Astrocyte (in vitro differentiated cells and primary cell): ENCODE data around the gene DEFB132. TPM values are rescaled to one million over a fixed set of nuclear protein-coding genes. Genes with fewer than 3 reads are reported as not detected.

Experiments
- DNase-seq: peaks from one replicate; pipeline ENCODE4 v3.0.0-alpha.2; 2010; ENCODE audit warnings: low read depth
- FAIRE-seq: peaks from 2 replicates; lab custom pipeline; 2011; peaks lifted over from hg19 to GRCh38; lab: Jason Lieb, UNC
- H2AFZ ChIP-seq: 2 replicates; pipeline ENCODE4 v1.6.0; 2012; ENCODE audit warnings: low read depth, low read length, inconsistent platforms
- H3K27ac ChIP-seq: 2 replicates; pipeline ENCODE4 v1.5.1; 2011; ENCODE audit warnings: low read depth, low read length, inconsistent platforms
- H3K27me3 ChIP-seq: 2 replicates; pipeline ENCODE4 v1.6.0; 2011; ENCODE audit warnings: low read length, inconsistent platforms; ENCODE audit not compliant: insufficient read depth
- H3K36me3 ChIP-seq: 2 replicates; pipeline ENCODE4 v1.5.1; 2011; ENCODE audit warnings: low read length, inconsistent platforms; ENCODE audit not compliant: insufficient read depth
- H3K4me1 ChIP-seq: 2 replicates; pipeline ENCODE4 v1.5.1; 2011; ENCODE audit warnings: low read length, inconsistent platforms; ENCODE audit not compliant: insufficient read depth
- H3K4me2 ChIP-seq: 2 replicates; pipeline ENCODE4 v1.6.0; 2012; ENCODE audit warnings: low read length, inconsistent platforms
- H3K4me3 ChIP-seq: 2 replicates; pipeline ENCODE4 v1.5.1; 2011; ENCODE audit warnings: low read depth, mild to moderate bottlenecking, low read length, inconsistent platforms; ENCODE audit not compliant: insufficient read depth
- H3K79me2 ChIP-seq: 2 replicates; pipeline ENCODE4 v1.6.0; 2012; ENCODE audit warnings: mild to moderate bottlenecking, low read length, inconsistent platforms; ENCODE audit not compliant: insufficient read depth
- H3K9ac ChIP-seq: 2 replicates; pipeline ENCODE4 v1.6.0; 2012; ENCODE audit warnings: mild to moderate bottlenecking, low read length, inconsistent platforms
- H3K9me3 ChIP-seq: 2 replicates; pipeline ENCODE4 v1.5.1; 2012; ENCODE audit warnings: low read depth, mild to moderate bottlenecking, low read length, inconsistent platforms; ENCODE audit not compliant: insufficient read depth
- H4K20me1 ChIP-seq: 2 replicates; pipeline ENCODE4 v1.6.0; 2012; ENCODE audit warnings: low read length, inconsistent platforms; ENCODE audit not compliant: insufficient read depth
- H3K27ac Mint-ChIP-seq: one replicate; pipeline ENCODE4 v1.8.0; 2021; ENCODE audit warnings: mild to moderate bottlenecking, mixed read lengths; ENCODE audit not compliant: unreplicated experiment
- H3K27me3 Mint-ChIP-seq: one replicate; pipeline ENCODE4 v1.8.0; 2021; ENCODE audit warnings: low read depth, mixed read lengths; ENCODE audit not compliant: unreplicated experiment
- H3K36me3 Mint-ChIP-seq: one replicate; pipeline ENCODE4 v1.8.0; 2021; ENCODE audit warnings: low read depth, mixed read lengths; ENCODE audit not compliant: unreplicated experiment
- H3K4me1 Mint-ChIP-seq: one replicate; pipeline ENCODE4 v1.8.0; 2021; ENCODE audit warnings: low read depth, mixed read lengths; ENCODE audit not compliant: unreplicated experiment
- H3K4me3 Mint-ChIP-seq: one replicate; pipeline ENCODE4 v1.8.0; 2021; ENCODE audit warnings: mild to moderate bottlenecking, moderate library complexity, mixed read lengths; ENCODE audit not compliant: unreplicated experiment
- H3K9me3 Mint-ChIP-seq: one replicate; pipeline ENCODE4 v1.8.0; 2021; ENCODE audit warnings: mild to moderate bottlenecking, mixed read lengths; ENCODE audit not compliant: unreplicated experiment
- EZH2 ChIP-seq: IDR thresholded peaks from 2 replicates; pipeline ENCODE4 v1.6.1; 2012; ENCODE audit warnings: mild to moderate bottlenecking, low read length, inconsistent platforms; ENCODE audit not compliant: insufficient read depth
- total RNA-seq: library from RNA; stranded (reverse); gene quantifications from 2 replicates; pipeline ENCODE4 v1.2.1, GENCODE V29; 2021
- TF ChIP-seq, protein P1 (sequence below): IDR thresholded peaks from 2 replicates; pipeline ENCODE4 v1.5.1; 2011; ENCODE audit warnings: low read depth, mild to moderate bottlenecking, inconsistent platforms, low read length, moderate library complexity; ENCODE audit not compliant: insufficient read depth

Gene DEFB132
- total RNA-seq, 1 donor from 2014 or later: not detected

DNA sequence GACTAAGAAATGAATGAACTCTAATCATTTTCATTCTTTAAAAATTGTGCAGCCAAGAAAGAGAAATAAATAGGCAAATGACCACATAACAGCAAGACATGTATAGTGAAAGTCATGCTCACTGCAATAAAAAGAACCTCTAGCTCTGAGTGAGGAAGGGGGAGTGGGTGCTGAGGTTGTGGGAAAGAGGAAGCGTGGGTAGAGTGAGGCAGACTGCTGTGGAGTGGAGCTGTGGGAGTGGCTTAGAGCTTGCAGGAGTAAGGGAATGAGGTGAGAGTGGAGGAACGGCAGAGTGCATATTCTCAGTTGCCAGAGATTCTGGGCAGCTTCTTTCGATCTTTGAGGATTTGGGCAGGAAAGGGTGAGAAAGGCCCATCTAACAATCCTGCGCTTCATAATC, 20.0 kb upstream of the DEFB132 start:
- Histone ChIP-seq H3K9ac (no peak overlapping the region), H3K9me3 (no peaks in the 10 kb centered on the region), H3K4me2 (no peak overlapping the region), H3K4me1 (no peaks in the 10 kb centered on the region), H3K27ac (no peak overlapping the region), H3K27me3 (peaks cover 3% of the 10 kb centered on the region), H3K4me3 (no peak overlapping the region), H4K20me1 (no peaks in the 10 kb centered on the region), H3K36me3 (no peaks in the 10 kb centered on the region), H2AFZ (no peak overlapping the region), H3K79me2 (no peaks in the 10 kb centered on the region)
- H3K27me3 Mint-ChIP-seq: peaks cover 37% of the 10 kb centered on the region
- H3K4me1 Mint-ChIP-seq: peaks cover 8% of the 10 kb centered on the region
- no peak for FAIRE-seq
- no peak overlapping the region for H3K4me3 Mint-ChIP-seq
- TF ChIP-seq EZH2: no peak
- TF ChIP-seq, protein P1, sequence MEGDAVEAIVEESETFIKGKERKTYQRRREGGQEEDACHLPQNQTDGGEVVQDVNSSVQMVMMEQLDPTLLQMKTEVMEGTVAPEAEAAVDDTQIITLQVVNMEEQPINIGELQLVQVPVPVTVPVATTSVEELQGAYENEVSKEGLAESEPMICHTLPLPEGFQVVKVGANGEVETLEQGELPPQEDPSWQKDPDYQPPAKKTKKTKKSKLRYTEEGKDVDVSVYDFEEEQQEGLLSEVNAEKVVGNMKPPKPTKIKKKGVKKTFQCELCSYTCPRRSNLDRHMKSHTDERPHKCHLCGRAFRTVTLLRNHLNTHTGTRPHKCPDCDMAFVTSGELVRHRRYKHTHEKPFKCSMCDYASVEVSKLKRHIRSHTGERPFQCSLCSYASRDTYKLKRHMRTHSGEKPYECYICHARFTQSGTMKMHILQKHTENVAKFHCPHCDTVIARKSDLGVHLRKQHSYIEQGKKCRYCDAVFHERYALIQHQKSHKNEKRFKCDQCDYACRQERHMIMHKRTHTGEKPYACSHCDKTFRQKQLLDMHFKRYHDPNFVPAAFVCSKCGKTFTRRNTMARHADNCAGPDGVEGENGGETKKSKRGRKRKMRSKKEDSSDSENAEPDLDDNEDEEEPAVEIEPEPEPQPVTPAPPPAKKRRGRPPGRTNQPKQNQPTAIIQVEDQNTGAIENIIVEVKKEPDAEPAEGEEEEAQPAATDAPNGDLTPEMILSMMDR: no peak
- H3K36me3 Mint-ChIP-seq: no peaks in the 10 kb centered on the region
- no peak overlapping the region for H3K27ac Mint-ChIP-seq
- no peaks in the 10 kb centered on the region for H3K9me3 Mint-ChIP-seq
- DNase-seq: no peak

DNA sequence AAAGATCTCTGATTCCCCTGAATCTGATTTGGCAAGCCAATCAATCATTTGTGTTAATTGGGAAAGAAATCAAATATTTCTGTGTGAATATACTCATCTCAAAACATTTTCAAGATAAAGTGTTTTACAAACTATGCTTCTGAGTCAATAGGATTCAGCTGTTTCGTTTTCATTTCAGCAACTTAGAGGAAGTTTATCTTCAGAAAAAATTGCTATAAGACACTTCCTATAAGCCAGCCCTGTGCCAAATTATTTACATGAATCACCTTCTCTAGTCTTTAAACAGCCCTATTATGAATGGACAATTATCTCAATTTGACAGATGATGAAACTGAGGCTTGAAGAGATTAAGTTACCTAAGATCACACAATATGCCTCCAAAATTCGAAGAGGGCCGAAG, 19.6 kb upstream of the DEFB132 start:
- Histone ChIP-seq H2AFZ (no peak overlapping the region), H3K27ac (no peak overlapping the region), H3K9me3 (no peaks in the 10 kb centered on the region), H4K20me1 (no peaks in the 10 kb centered on the region), H3K9ac (no peak overlapping the region), H3K36me3 (no peaks in the 10 kb centered on the region), H3K79me2 (no peaks in the 10 kb centered on the region), H3K4me1 (no peaks in the 10 kb centered on the region), H3K27me3 (peaks cover 3% of the 10 kb centered on the region), H3K4me3 (no peak overlapping the region), H3K4me2 (no peak overlapping the region)
- DNase-seq (no peak), FAIRE-seq (no peak)
- Mint-ChIP-seq H3K36me3 (no peaks in the 10 kb centered on the region), H3K4me3 (no peak overlapping the region), H3K27me3 (peaks cover 37% of the 10 kb centered on the region), H3K27ac (no peak overlapping the region), H3K4me1 (peaks cover 8% of the 10 kb centered on the region), H3K9me3 (no peaks in the 10 kb centered on the region)
- TF ChIP-seq EZH2: no peak
- TF ChIP-seq, protein P1: no peak

DNA sequence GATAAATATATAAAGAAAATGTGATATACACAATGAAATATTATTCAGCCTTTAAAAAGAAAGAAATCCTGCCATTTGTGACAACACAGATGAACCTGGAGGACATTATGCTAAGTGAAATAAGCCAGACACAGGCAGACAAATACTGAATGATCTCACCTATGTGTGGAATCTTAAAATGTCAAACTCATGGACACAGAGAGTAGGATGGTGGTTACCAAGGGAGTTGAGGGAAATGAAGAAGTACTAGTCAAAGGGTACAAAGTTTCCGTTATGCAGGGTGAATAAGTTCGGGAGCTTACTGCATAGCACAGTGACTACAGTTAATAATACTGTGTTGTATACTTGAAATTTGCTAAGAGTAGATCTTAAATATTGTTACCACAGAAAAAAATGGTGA, 14.6 kb upstream of the DEFB132 start:
- Mint-ChIP-seq H3K9me3 (no peaks in the 10 kb centered on the region), H3K36me3 (no peaks in the 10 kb centered on the region), H3K4me1 (no peaks in the 10 kb centered on the region), H3K27ac (no peak overlapping the region), H3K4me3 (no peak overlapping the region), H3K27me3 (peaks cover 38% of the 10 kb centered on the region)
- peaks cover 3% of the 10 kb centered on the region for H3K27me3 ChIP-seq
- no peaks in the 10 kb centered on the region for H4K20me1 ChIP-seq
- no peaks in the 10 kb centered on the region for H3K36me3 ChIP-seq
- no peaks in the 10 kb centered on the region for H3K4me1 ChIP-seq
- no peak overlapping the region for H2AFZ ChIP-seq
- H3K4me2 ChIP-seq: no peak overlapping the region
- FAIRE-seq (no peak), DNase-seq (no peak)
- TF ChIP-seq, protein P1: no peak
- TF ChIP-seq EZH2: no peak
- H3K9ac ChIP-seq: no peak overlapping the region
- no peaks in the 10 kb centered on the region for H3K79me2 ChIP-seq
- no peak overlapping the region for H3K4me3 ChIP-seq
- no peak overlapping the region for H3K27ac ChIP-seq
- H3K9me3 ChIP-seq: no peaks in the 10 kb centered on the region
